PC-9 (cell line): ENCODE data around the gene TEAD2.

Experiments used
- CTCF ChIP-seq: fragments of 200-600 bp; sonication (generic); conservative IDR thresholded peaks from 2 replicates; pipeline ENCODE4 v1.6.1; 2017; ENCODE audit warnings: mixed run types, antibody characterized with exemption, mild to moderate bottlenecking, moderate library complexity
- EZH2 ChIP-seq: fragments of 200-600 bp; sonication (generic); IDR thresholded peaks from 2 replicates; pipeline ENCODE4 v1.8.0; 2017; ENCODE audit warnings: antibody characterized with exemption, low read depth

GRCh38 chr19:49337267-49338022 lies 24.8 kb downstream of the TEAD2 start:
- TF ChIP-seq CTCF = no peak
- no peak for TF ChIP-seq EZH2
